Tibial nerve (tissue), 4 donors: ENCODE data around the gene PAPPA. TPM values are rescaled to one million over a fixed set of nuclear protein-coding genes. Genes with fewer than 3 reads are reported as not detected.

Experiments used
- DNase-seq, 2 donors: peaks; one replicate each; pipeline ENCODE4 v3.0.0-alpha.2; 2019; ENCODE audit warnings: low spot score in 2 of 2
- H3K27ac ChIP-seq, 4 donors: fragments of 200-600 bp; sonication (generic) in 3 of 4; one replicate each; pipeline ENCODE4 v1.5.1; 2017 to 2019; ENCODE audit warnings: mild to moderate bottlenecking in 1 of 4
- H3K27me3 ChIP-seq, 2 donors: fragments of 200-600 bp; sonication (generic) in 1 of 2; one replicate each; pipeline versions ENCODE4 v1.5.1 to v1.6.0; 2017 to 2019
- H3K36me3 ChIP-seq, 3 donors: fragments of 200-600 bp; sonication (generic); one replicate each; pipeline ENCODE4 v1.5.1; 2018 to 2019
- H3K4me1 ChIP-seq, 4 donors: fragments of 200-600 bp; sonication (generic) in 3 of 4; one replicate each; pipeline ENCODE4 v1.5.1; 2017 to 2019
- H3K4me3 ChIP-seq, 4 donors: fragments of 200-600 bp; sonication (generic) in 3 of 4; one replicate each; pipeline ENCODE4 v1.5.1; 2017 to 2019; ENCODE audit warnings: mild to moderate bottlenecking in 1 of 4, moderate library complexity in 1 of 4
- H3K9me3 ChIP-seq, 4 donors: fragments of 200-600 bp; sonication (generic) in 3 of 4; one replicate each; pipeline ENCODE4 v1.5.1; 2017 to 2019
- EP300 ChIP-seq, 2 donors: sonication (generic); formaldehyde crosslinking; IDR thresholded peaks; one replicate each; pipeline ENCODE4 v1.6.1; 2017; ENCODE audit warnings: antibody characterized with exemption in 2 of 2, mild to moderate bottlenecking in 1 of 2
- POLR2A ChIP-seq, 2 donors: fragments of 450-650 bp; IDR thresholded peaks; one replicate each; pipeline ENCODE4 v1.6.1; 2017; ENCODE audit warnings: antibody characterized with exemption in 2 of 2, mild to moderate bottlenecking in 2 of 2, moderate library complexity in 2 of 2
- WGBS, 2 donors: methylation state at CpG; one replicate each; pipeline ENCODE4 v1.1.5; 2018; 5-methylcytosine and 5-hydroxymethylcytosine counted together
- total RNA-seq, 4 donors: library from RNA; depleted of rRNA; stranded (reverse); fragments of >200 nt; gene quantifications; one replicate each; pipeline ENCODE4 v1.1.0, GENCODE V29; 2016
- TF ChIP-seq, protein P1 (sequence below), 5 experiments: fragments of 200-600 bp in 3 of 5; fragments of 450-650 bp in 2 of 5; sonication (generic) in 3 of 5; IDR thresholded peaks; one replicate each; pipeline ENCODE4 v1.5.1; 2016 to 2019; ENCODE audit warnings: antibody characterized with exemption in 5 of 5, mild to moderate bottlenecking in 3 of 5, moderate library complexity in 2 of 5

The PAPPA gene
- total RNA-seq, 4 donors from 2014 or later: 1.0 to 8.1 (median 4.0) TPM

DNA sequence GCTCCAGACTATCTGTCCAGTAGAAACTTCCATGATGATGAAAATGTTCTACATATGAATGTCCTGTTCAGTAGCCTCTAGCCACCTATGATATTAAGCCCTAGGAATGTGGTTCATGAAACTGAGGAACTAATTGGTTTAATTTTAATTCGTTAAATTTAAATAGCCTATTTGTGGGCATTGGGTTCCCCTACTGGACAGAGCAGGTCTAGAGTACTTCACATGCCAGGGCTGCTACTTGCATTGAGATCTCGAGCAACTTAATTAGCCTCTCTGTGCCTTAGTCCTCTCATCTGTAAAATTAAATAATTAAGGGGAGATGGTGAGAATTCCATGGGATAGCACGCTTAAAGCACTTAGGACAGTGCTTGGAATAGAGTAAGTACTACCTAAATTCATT is 160.0 kb downstream of the PAPPA start:
- Histone ChIP-seq H3K4me3 (no peak overlapping the region), H3K36me3 (no peaks in the 10 kb centered on the region), H3K4me1 (peaks cover 0 to 14% (median 0%) of the 10 kb centered on the region in 4 donors), H3K9me3 (no peaks in the 10 kb centered on the region), H3K27ac (no peak overlapping the region), H3K27me3 (no peaks in the 10 kb centered on the region)
- WGBS, 2 donors: 90 to 92% methylated on average over 3 of the region's 3 CpGs
- TF ChIP-seq, protein P1, sequence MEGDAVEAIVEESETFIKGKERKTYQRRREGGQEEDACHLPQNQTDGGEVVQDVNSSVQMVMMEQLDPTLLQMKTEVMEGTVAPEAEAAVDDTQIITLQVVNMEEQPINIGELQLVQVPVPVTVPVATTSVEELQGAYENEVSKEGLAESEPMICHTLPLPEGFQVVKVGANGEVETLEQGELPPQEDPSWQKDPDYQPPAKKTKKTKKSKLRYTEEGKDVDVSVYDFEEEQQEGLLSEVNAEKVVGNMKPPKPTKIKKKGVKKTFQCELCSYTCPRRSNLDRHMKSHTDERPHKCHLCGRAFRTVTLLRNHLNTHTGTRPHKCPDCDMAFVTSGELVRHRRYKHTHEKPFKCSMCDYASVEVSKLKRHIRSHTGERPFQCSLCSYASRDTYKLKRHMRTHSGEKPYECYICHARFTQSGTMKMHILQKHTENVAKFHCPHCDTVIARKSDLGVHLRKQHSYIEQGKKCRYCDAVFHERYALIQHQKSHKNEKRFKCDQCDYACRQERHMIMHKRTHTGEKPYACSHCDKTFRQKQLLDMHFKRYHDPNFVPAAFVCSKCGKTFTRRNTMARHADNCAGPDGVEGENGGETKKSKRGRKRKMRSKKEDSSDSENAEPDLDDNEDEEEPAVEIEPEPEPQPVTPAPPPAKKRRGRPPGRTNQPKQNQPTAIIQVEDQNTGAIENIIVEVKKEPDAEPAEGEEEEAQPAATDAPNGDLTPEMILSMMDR (IDR thresholded peaks at IDR 0.05): no peak
- TF ChIP-seq EP300 (IDR thresholded peaks at IDR 0.05) (no peak), POLR2A (IDR thresholded peaks at IDR 0.05) (no peak)
- no peak for DNase-seq

DNA sequence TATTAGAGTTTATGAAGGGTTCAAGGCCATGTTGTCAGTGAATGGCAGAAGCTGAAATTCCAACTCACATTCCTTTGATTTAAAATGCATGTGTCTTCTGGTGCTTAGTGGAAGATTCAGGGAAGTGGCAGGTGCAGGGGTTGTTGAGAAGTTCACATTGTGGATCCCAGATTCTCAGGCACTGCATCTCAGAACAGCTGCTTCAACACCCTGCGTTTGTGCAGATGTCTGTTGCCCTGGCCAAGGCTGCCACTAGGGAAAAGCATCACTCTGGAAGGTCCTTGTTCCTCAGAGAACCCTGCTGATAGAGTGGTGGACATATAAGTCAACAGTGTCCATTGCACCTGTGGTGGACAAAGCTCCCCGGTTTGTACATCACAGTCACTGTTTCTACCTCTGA is 162.7 kb downstream of the PAPPA start:
- Histone ChIP-seq H3K4me1 (peaks cover 0 to 19% (median 0%) of the 10 kb centered on the region in 4 donors), H3K4me3 (no peak overlapping the region), H3K36me3 (no peaks in the 10 kb centered on the region), H3K9me3 (no peaks in the 10 kb centered on the region), H3K27me3 (no peaks in the 10 kb centered on the region), H3K27ac (no peak overlapping the region)
- no peak for TF ChIP-seq POLR2A (IDR thresholded peaks at IDR 0.05)
- TF ChIP-seq EP300 (IDR thresholded peaks at IDR 0.05): no peak
- TF ChIP-seq, protein P1 (IDR thresholded peaks at IDR 0.05): no peak
- WGBS, 2 donors: 77 to 89% methylated on average over 2 of the region's 2 CpGs
- no peak for DNase-seq

DNA sequence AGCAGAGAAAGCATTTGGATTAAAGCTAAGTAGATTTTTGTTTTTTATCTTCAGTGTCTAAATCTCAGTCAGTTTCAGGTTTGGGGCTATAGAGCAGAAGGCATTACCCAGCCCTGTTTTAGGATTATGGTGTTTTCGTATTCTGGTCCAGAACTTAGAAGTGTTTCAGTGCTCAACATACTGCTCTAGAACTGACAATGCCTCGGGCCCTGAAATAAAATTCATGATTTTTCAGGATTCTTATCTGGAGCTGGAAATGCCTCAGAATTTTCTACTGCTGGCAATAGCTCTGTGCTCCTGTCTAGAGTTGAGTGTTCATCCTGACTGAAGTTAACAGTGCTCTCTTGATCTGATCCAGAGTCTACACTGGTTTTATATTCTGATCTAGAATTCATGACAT is 163.9 kb downstream of the PAPPA start:
- no peak for TF ChIP-seq POLR2A (IDR thresholded peaks at IDR 0.05)
- no peaks in the 10 kb centered on the region for H3K27me3 ChIP-seq
- DNase-seq: no peak

DNA sequence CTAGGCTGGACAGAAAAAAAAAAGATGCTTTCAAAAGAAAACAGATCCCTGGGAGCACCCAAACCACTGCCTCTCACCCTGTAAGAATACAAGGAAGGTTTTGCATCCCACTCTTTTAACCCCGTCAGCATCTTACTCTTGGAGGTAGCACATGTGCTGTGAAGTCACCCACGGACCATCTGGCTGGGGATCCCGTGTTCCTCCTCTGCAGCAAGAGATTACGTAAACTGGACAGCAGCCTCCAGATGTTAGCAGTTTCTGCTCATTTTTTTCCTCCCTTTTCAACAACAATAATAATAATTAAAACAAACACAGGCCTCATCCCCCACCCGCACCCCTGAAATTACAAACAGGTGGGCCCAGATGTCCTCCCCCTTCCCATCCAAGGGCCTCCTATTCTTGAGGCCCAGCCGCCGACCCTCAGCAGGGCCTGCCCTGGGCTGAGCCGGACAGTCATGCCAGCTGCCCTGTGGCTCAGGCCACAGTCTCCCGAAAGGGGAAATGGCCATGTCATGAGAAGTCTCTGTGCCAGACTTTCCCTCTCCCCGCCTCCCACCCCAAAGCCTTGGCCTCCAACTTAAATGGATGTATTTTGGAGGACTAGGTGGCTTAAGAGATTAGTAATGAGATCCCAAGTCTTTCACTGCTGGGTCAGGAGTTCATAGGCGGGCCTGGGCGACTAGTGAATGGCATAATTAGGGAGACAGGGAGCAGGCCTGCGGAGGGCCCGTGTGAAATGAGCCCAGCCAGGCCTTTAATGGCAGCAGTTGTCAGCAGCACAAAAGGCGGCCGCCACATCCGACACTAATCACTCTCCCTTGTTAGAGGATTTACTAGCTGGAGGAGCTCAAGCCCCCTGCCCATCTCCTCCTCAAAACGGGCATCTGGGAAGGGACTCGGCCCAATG is 165.1 kb downstream of the PAPPA start:
- Histone ChIP-seq H3K9me3 (no peaks in the 10 kb centered on the region), H3K4me1 (peaks cover 0 to 26% (median 0%) of the 10 kb centered on the region in 4 donors), H3K27ac (peak overlapping the region in 1 of 4 donors; percentile 28), H3K36me3 (no peaks in the 10 kb centered on the region), H3K27me3 (no peaks in the 10 kb centered on the region), H3K4me3 (no peak overlapping the region)
- 74 to 75% methylated on average over 19 of the region's 19 CpGs for WGBS, 2 donors
- peak in 1 of 2 donors; percentile 43 for DNase-seq
- TF ChIP-seq, protein P1 (IDR thresholded peaks at IDR 0.05): no peak
- no peak for TF ChIP-seq POLR2A (IDR thresholded peaks at IDR 0.05)
- TF ChIP-seq EP300 (IDR thresholded peaks at IDR 0.05): no peak

More for the DNA sequence above, 163.9 kb downstream of the PAPPA start:
- WGBS, 2 donors: 87 to 88% methylated on average over 2 of the region's 2 CpGs
- peaks cover 0 to 19% (median 0%) of the 10 kb centered on the region in 4 donors for H3K4me1 ChIP-seq
- H3K4me3 ChIP-seq: no peak overlapping the region
- H3K9me3 ChIP-seq: no peaks in the 10 kb centered on the region
- H3K27ac ChIP-seq: no peak overlapping the region
- H3K36me3 ChIP-seq: no peaks in the 10 kb centered on the region

DNA sequence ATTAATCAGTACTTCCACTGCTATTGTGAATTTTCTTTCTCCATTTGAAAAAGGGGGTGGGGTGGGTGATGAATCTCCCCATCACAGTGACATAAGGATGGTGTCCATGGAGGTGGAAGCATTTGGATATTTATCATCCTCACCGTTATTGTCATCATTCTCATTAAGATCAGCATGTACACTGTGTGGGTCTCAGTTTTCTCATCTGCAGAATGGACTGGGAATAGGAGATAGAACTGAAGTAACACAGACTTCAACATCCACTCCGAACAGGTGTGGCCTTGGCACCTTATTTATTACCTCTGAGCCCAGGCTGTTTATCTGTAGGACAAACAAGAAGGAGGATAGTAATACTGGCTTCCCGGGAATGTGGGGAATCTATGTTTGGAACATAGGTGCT is 165.9 kb downstream of the PAPPA start:
- no peak for DNase-seq
- no peaks in the 10 kb centered on the region for H3K36me3 ChIP-seq
- no peaks in the 10 kb centered on the region for H3K9me3 ChIP-seq
- peaks cover 0 to 26% (median 0%) of the 10 kb centered on the region in 4 donors for H3K4me1 ChIP-seq
- H3K27me3 ChIP-seq: no peaks in the 10 kb centered on the region
- H3K27ac ChIP-seq: no peak overlapping the region
- WGBS, 2 donors: 90 to 91% methylated on average over 3 of the region's 3 CpGs
- H3K4me3 ChIP-seq: no peak overlapping the region
- TF ChIP-seq EP300 (IDR thresholded peaks at IDR 0.05) (no peak), POLR2A (IDR thresholded peaks at IDR 0.05) (no peak)
- TF ChIP-seq, protein P1 (IDR thresholded peaks at IDR 0.05): no peak
